HG03342 (cell line): ENCODE measurements around the gene UPK3B.
"Not testable (repeated sequence)": the region's sequence is repeated elsewhere in the genome, so short reads cannot be mapped to it uniquely, and the experiment has no call there.

Experiments
- ATAC-seq: cut with Tn5 transposase; IDR thresholded peaks from one replicate; pipeline ENCODE4 v1.9.1; 2021; ENCODE audit warnings: mild to moderate bottlenecking, moderate library complexity; ENCODE audit not compliant: unreplicated experiment

Gene UPK3B

DNA sequence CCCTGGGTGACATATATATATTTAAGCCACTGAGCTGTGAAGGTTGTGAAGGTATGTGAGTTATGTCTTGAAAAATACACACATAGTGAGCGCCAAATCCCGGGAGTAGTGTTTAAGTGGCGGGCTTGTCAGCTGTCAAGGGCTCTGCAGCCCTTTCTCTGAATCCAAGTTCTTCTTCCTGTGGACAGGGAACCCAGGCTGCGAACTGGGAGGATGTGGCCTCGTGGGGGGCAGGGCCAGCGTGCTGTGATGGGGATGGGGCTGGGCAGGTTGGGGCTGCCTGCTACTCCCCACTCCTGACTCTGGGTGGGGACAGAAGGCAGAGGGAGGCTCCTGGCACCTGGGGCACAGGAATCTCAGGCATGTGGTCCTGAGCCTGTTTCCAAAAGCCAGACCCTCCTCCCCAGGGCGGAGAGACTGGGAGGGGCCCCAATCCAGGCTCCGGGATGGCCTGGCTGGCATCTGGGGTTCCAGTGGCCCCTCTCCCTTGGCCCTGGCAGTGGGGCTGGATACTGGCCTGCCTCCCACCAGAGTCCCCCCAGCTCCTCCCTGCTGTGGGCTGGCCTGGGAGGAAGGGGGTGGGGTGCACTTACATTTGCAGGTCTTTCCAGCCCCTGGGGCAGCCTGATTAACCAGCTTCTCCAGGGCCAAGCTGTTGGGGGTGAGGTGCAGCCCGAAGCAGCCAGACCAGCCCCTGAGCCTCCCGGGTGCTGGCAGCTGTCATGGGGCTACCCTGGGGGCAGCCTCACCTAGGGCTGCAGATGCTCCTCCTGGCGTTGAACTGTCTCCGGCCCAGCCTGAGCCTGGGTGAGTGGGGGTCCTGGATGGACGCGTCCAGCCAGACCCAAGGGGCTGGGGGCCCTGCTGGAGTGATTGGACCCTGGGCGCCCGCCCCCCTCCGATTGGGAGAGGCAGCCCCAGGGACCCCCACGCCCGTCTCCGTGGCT lies at the start of gene UPK3B:
TSS of gene UPK3B (plus strand) at position 622 of the 947 bp plus-strand sequence. CDS start at position 723, 101 bp downstream.
- ATAC-seq: no peak

DNA sequence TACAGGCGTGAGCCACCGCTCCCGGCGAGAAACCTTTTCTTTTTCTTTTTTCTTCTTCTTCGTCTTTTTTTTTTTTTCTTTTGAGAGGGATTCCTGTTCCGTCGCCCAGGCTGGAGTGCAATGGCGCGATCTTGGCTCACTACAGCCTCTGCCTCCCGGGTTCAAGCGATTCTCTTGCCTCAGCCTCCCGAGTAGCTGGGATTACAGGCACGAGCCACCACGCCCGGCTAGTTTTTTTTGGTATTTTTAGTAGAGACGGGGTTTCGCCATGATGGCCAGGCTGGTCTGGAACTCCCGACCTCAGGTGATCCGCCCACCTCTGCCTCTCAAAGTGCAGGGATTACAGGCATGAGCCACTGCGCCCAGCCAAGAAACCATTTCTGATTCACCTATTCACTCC lies 49.6 kb upstream of the UPK3B start:
- not testable (repeated sequence) for ATAC-seq

DNA sequence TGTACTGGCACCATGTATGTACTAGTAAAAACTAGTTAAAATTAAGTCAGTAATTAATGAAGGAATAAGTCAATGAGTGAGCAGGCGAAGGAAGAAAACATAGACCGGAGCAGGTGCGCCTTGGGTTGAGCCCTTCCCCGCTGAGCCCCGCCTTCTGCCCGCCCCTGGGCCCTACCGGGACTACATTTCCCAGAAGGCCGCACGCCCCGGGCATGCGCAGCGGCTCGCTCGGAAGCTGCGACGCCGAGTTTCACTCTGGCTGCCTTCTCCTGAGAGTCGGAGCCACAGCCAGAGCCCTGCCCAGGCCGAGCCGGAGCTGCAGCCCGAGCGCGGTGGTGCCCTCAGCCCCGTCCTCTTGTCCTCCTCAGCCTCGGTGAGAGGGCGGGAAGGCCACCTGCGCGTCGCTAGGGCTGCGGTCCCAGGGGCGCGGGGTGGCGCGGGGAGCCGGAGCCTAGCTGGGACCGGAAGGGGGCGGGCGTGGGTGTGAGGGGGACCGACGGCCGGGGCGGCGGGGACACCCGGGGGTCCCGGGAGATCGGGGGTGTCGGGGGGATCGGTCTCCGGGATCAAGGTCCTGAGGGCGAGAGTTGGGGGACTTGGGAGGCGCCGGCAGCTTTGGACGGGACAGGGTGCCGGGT lies 48.8 kb upstream of the UPK3B start, which contains the start of gene DTX2:
TSS of gene DTX2 (plus strand) at position 246 of the 638 bp plus-strand sequence. CDS start 18,801 bp downstream, outside the sequence.
- peak; percentile 98 for ATAC-seq

DNA sequence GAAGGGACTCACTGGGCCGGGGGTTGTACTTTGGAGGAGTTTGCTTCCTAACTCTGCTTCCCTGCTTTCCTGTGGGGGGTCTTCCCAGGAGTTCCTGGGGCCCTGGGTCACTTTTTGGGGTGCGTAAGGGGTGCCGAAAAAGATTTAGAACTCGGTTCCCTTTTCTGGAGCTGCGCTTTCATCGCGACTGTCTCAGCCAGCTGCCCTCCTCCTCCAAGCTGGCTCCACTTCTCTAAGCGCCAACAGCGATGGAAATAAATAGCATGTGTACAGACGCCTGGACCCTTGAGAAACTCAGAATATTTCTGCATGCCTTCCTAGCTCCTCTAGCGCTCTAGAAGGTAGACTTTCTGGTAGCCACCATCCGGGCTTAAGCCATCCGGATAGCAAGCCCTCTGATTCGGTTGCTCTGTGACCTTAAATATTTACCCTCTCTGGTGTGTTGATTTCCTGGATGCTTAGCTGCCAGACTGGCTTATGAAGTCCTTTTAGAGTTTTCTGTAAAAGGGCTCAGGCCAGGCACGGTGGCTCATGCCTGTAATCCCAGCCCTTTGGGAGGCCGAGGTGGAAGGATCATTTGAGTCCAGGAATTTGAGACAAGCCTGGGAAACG lies 48.0 kb upstream of the UPK3B start:
- not testable (repeated sequence) for ATAC-seq

DNA sequence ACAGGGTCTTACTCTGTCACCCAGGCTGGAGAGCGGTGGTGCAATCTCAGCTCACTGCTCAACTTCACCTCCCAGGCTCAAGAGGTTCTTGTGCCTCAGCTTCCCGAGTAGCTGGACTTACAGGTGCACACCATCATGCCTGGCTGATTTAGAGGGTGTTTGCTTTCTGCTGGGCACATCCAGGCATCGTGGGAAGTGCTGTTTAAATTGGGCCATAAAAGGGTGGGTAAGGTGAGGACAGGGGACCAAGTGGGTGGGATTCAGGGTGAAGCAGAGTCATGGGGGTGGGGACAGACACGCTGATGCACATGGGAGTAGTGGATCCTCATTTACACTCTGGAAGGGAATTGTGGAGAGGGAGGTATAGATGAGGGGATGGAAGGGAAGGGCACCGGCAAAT lies 45.4 kb upstream of the UPK3B start:
- not testable (repeated sequence) for ATAC-seq

DNA sequence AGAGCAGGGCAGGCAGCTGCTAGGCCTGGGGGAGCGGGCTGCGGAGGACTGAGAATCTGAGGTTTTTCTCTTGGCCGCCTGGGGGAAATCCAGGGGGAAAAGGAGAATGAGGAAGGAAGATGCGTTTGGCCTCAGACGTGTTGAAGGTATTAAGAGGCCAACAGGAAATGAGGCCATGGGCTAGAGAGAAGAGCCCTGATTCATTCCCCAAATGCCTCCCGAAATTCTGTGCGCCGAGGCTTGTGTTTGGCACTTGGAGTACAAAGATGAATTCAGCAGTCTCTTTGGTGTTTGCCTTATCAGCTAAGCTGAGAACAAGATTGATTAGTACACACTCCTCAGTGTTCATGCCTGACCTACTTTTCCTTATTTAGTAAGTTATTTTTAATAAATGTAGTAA lies 44.4 kb upstream of the UPK3B start:
- not testable (repeated sequence) for ATAC-seq

DNA sequence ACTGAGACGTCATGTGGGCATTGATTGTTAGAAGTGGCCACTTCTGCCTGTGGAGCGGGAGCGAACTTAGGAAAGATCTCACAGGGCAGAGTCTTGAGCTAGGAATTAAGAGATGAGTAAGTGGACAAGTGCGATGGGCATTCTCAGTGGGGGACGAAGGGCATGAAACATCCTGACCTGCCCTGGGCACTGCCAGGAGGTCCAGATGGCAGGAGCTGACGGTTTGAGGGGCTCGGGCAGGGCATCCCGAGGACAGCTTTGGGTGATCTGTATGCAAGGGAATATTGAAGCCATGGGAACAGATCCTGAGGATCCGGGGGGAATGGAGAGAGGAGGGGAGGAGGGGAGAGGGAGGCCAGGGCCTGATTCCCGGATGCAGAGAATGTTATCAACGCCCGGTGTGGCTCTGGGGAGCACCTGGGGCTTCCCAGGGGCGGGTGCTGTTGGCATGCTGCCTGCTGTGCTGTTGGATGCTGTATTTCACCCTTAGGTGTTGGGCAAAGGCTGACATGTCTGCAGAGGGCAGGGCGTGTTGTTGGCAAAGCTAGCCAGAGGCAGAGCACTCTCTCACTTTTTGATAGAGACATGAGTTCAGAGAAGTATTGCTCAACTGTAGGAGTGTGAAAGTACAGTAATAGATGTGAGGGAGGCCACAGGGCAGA lies 42.5 kb upstream of the UPK3B start:
- not testable (repeated sequence) for ATAC-seq

DNA sequence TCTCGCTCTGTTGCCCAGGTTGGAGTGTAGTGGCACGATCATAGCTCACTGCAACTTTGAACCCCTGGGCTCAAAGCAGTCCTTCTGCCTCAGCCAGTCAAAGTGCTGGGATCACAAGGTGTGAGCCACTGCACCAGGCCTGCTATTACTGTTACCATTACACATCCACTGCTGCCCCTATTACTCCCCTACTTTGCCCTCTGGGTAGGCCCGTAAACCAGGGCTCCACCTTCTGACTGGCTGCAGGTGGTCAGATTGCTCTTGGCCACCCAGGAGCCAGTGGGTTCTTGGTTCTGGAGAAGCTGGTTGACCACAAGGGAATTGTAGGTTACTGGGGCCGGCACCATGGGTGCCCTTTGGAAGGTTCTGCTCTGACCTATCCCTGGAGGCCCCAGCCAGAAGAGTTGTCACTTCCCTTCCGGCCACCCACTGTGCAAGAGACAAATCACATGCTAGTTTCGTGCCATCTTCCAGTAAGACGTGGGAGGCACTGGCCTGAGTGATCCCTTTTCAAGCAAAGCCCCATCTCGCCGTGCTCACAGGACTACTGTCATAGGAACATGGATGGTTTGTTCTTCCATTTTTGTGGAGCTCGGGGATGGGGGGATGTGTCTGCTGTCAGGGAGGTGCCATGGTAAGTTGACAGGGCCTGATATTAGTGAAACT lies 38.7 kb upstream of the UPK3B start:
- ATAC-seq: not testable (repeated sequence)

DNA sequence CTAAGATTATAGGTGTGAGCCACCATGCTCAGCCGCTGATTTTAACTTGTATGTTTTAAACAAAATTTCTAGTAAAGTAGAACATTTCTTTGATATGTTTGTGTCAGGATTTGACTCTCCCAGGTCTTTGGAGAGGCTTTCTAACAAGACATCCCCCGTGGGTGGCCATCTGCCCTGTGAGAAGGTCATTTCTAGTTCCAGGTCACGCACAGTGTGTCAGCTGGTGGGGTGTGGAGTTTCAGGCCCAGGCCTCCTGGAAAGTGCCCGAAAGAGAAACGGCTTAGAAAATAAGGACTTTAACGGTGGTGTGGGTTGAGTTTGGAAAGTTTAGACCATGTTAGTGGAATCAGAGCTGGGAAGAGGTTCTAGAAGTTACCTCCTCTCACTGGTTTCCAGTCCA lies 37.3 kb upstream of the UPK3B start:
- ATAC-seq: not testable (repeated sequence)

DNA sequence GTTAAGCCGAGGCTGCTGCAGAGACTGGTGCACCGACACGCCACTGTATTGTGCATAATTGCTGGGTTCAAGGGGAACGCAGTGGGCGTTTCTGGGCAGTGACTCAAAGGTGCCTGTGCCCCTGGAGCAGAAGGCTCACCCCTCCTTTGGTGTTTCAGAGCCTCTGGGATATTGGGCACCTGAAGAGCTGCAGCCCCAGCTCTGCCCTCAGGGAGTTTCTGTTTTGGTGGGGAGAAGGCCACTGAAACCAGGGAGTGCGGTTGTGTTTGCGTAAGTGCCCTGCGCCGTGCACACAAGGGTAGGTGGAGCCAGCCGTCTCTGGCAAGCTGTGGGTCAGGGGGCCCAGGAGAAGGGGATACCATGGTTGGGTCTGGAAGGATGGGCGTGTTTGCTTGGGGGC lies 34.1 kb upstream of the UPK3B start:
- ATAC-seq: not testable (repeated sequence)

DNA sequence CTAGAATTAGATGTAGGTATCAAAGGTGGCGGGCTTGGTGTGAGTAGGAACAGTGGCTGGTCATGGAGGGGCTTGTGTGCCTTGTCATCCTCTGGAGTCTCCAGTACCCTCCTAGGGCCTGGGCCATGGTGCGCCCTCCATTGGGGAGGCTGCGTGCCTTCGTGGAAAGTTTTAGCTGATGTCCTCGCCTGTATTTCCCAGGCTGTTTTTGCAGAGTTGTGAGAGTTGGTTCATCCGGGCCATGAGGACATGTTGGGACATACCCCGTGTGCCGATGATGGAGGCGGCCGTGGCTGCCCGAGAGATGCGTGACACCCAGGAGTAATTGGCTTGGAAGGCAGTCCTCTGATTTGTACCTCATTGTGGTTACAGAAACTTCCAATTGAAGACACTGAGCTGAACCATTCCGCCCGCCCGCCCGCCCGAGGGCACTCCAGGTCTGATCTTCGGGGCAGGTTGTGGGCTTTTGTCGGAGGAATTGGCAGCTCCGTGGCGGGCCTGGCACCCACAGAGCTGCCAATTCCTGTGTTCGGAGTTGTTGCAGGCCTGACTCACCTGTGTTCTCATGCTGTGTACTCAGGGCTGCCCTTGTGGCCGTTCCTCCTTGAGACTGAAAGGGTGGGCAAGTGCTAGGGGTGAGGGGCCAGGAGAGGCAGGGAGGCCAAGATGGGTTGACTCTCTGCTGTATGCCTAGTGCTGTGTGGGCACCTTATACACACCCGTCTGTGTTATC lies 33.4 kb upstream of the UPK3B start:
- ATAC-seq: not testable (repeated sequence)

DNA sequence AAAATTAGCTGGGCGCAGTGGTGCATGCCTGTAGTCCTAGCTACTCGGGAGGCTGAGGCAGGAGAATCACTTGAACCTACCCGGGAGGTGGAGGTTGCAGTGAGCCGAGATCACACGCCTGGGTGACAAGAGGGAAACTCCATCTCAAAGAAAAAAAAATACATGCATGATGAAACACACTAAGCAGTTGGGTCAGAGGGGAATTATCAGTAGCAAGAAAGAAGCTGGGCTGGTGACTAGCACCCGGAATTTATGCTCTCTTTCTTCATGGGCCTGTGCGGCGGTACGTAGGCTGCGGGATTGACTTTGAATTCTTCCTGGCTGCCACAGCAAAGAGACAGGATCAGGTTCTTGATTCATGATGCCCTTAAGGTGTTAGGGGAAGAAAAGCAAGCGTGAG lies 30.7 kb upstream of the UPK3B start:
- ATAC-seq: not testable (repeated sequence)

DNA sequence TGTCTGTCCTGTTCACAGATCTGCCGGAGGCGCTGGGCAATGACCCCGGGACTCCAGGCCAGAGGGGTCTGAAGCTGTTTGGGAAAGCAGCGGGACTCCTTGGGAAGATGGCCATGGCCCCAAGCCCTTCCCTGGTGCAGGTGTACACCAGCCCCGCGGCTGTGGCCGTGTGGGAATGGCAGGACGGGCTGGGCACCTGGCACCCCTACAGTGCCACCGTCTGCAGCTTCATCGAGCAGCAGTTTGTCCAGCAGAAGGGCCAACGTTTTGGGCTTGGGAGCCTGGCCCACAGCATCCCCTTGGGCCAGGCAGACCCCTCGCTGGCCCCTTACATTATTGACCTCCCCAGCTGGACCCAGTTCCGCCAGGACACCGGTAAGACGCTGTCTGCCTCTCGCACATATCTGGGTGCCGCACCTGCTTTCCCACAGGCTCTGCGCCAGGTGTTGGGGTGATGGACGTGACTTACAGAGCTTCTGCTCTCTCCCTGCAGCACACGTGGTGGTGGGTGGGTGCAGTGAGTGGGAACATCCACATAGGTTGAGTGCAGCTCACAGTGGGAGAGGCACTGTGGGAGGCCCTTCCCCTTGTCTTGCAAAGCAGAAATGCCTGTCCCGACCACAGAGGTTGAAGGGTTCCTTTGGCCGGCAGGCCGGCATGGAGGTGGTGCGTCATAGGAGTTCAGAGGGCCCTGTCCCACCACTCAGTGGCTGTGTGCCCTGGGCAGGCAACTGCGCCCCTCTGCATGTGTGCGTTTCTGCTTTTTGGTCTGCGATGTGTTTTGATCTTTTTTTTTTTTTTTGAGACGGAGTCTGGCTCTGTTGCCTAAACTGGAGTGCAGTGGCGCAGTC lies 29.7 kb upstream of the UPK3B start:
- not testable (repeated sequence) for ATAC-seq

DNA sequence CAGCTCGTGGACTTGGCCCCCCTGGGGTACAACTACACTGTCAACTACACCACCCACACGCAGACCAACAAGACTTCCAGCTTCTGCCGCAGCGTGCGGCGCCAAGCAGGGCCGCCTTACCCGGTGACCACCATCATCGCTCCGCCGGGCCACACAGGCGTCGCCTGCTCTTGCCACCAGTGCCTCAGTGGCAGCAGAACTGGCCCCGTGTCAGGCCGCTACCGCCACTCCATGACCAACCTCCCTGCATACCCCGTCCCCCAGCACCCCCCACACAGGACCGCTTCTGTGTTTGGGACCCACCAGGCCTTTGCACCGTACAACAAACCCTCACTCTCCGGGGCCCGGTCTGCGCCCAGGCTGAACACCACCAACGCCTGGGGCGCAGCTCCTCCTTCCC lies 27.7 kb upstream of the UPK3B start:
- ATAC-seq: not testable (repeated sequence)

DNA sequence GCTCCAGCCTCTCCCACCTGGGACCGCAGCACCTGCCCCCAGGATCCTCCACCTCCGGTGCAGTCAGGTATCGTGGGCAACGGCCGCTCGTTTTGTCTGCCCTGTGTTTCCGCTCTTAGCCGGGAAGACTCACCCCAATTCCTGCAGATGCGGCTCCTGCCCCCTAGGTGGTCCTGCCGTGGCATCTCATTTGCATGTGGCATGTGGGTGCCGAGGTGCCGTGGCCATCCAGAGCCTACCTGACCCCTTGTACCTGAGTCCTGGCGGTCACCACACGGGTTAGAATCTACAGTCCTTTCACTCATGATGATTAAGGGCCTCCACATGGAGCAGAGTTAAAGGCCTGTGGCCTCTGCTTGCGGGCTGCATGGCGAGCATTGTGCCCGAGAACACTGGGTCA lies 27.3 kb upstream of the UPK3B start:
- not testable (repeated sequence) for ATAC-seq

DNA sequence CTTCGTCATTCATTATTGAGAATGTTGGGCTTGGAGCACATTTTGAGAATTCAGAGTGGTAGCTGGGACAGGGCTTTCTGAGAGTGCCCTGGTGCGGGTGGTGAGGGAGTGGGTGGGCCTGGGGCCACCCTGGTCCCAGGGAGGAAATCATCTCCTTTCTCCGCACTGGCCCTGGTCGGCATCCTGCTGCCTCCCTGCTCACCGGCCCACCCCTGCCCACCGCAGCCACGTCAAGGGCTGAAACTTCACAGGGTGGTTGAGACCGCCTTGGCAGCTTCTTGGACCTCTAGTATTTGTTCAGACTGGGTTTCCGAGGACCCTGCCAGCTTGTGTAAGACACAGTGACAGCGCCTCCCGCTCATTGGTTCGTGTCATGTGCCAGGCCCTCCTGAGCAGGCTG lies 25.9 kb upstream of the UPK3B start:
- not testable (repeated sequence) for ATAC-seq

DNA sequence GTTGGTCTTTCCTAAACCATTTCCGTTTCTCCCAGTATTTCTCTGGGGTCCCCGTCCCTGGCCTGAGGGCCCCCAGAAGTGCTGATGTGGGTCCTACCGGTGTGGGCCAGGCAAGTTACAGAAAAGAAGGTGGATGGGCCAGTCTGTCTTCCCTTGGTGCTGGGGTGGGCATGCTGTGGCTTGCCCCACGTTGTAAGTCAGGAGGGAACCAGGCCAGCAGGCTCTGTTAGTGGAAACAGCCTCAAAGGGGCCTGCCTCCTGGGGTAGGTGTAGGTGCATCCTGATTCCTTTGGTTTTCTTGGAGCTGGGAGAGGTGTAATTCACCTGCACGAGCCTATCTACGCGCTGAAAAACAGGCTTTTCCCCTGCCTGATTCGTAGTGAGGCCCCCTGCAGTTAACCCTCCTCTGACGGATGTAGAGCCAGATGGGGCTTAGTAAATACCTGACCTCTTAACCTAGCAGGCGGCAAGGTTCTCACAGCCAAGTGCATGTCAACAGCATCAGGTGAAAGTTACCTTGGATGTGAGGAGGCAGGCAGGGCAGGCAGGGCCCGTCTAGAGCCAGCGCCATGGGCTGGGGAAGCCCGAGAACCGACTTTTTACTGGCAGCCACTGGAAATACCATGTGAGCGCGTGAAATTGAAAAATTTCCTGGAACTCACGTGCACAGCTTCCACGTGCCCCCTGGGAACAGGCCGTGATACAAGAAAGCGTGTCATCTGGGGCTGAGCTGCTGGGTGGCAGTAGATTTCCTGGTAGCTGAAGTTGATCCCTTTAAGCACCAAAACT lies 24.3 kb upstream of the UPK3B start:
- ATAC-seq: peak; percentile 5

DNA sequence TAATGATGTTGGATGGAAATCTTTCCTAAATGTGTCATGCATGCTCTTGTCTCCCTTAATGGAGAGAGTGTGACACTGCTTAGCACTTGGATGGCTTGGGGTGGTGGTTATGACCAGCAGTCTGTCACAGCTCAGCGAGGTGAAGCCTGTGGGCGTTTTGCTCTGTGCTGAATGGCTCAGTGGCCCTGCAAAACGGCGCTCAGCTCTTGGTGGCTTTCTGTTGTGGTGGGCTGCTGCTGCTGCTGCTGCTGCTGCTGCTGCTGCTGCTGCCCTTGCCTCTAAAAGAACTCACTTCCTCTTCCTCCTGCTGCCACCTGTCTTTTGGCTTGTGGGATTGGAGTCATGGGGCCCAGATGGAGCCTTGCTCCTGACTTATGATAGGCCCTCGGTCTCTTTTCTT lies 23.7 kb upstream of the UPK3B start:
- peak; percentile 98 for ATAC-seq
